Measurements from ENCODE around the gene CABP4.

DNA sequence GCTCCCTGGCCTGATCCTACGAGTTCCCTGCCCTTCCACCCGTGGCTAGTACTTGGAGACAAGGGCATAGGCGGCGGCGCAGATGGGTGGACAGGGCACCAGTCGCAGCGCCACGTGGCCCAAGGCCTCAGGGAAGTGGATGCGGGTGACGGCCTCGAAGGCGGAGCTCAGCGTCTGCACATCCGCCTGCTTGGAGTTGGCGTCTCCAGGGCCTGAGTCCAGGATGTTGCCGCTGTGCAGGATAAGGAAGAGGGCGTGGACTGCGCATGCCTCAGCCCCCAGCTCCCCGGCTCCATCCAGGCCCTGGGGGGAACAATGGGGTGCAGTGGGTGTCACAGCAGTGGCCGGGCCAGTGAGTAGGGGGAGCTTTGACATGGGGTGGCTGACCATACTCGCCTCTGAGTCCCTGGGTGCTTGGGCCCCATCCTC, 43.4 kb downstream of the CABP4 start:
- TF ChIP-seq, protein P1, sequence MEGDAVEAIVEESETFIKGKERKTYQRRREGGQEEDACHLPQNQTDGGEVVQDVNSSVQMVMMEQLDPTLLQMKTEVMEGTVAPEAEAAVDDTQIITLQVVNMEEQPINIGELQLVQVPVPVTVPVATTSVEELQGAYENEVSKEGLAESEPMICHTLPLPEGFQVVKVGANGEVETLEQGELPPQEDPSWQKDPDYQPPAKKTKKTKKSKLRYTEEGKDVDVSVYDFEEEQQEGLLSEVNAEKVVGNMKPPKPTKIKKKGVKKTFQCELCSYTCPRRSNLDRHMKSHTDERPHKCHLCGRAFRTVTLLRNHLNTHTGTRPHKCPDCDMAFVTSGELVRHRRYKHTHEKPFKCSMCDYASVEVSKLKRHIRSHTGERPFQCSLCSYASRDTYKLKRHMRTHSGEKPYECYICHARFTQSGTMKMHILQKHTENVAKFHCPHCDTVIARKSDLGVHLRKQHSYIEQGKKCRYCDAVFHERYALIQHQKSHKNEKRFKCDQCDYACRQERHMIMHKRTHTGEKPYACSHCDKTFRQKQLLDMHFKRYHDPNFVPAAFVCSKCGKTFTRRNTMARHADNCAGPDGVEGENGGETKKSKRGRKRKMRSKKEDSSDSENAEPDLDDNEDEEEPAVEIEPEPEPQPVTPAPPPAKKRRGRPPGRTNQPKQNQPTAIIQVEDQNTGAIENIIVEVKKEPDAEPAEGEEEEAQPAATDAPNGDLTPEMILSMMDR (conservative IDR thresholded peaks at IDR 0.05; ENCODE audit: low read depth, low read length) = no peak
- no peak for TF ChIP-seq EZH2 (IDR thresholded peaks at IDR 0.05; ENCODE audit: low read length, unreplicated experiment)

Data from PC-3 (cell line).